MM.1S (cell line): ENCODE results near the gene ADRA2B.

ENCODE experiments used
- DNase-seq: peaks from one replicate; pipeline ENCODE4 v3.0.0-alpha.2; 2015
- H2AFZ ChIP-seq: fragments of 300-600 bp; sonication (generic); 2 replicates; pipeline ENCODE4 v1.6.0; 2016; ENCODE audit warnings: antibody characterized with exemption, low read length
- H3F3A ChIP-seq: fragments of 300-600 bp; sonication (generic); 2 replicates; pipeline ENCODE4 v1.6.1; 2016; ENCODE audit warnings: mild to moderate bottlenecking, antibody characterized with exemption, low read length, moderate library complexity, mixed read lengths; ENCODE audit not compliant: insufficient read depth
- H3K27ac ChIP-seq: fragments of 300-600 bp; sonication (generic); 2 replicates; pipeline ENCODE4 v1.5.1; 2016; ENCODE audit warnings: mild to moderate bottlenecking, low read length
- H3K27me3 ChIP-seq: fragments of 300-600 bp; sonication (generic); replicated peaks from 2 replicates; pipeline ENCODE4 v1.6.0; 2016; ENCODE audit warnings: low read length; ENCODE audit not compliant: insufficient read depth
- H3K36me3 ChIP-seq: fragments of 300-600 bp; sonication (generic); replicated peaks from 2 replicates; pipeline ENCODE4 v1.6.1; 2016; ENCODE audit warnings: mild to moderate bottlenecking, low read length, mixed read lengths; ENCODE audit not compliant: insufficient read depth
- H3K4me1 ChIP-seq: fragments of 300-600 bp; sonication (generic); 2 replicates; pipeline ENCODE4 v1.6.1; 2016; ENCODE audit warnings: low read length, mixed read lengths
- H3K4me2 ChIP-seq: fragments of 300-600 bp; sonication (generic); 2 replicates; pipeline ENCODE4 v1.6.0; 2016; ENCODE audit warnings: low read depth, low read length
- H3K4me3 ChIP-seq: fragments of 300-600 bp; sonication (generic); 2 replicates; pipeline ENCODE4 v1.5.1; 2016; ENCODE audit warnings: low read length, mixed read lengths
- H3K79me2 ChIP-seq: fragments of 300-600 bp; sonication (generic); 2 replicates; pipeline ENCODE4 v1.6.1; 2016; ENCODE audit warnings: mixed run types, low read length, mixed read lengths
- H3K9ac ChIP-seq: fragments of 300-600 bp; sonication (generic); 2 replicates; pipeline ENCODE4 v1.6.1; 2016; ENCODE audit warnings: low read length, mixed read lengths
- H3K9me2 ChIP-seq: fragments of 300-600 bp; sonication (generic); replicated peaks from 2 replicates; pipeline ENCODE4 v1.6.1; 2016; ENCODE audit warnings: mild to moderate bottlenecking, low read length, mixed read lengths; ENCODE audit not compliant: insufficient read depth
- H3K9me3 ChIP-seq: fragments of 300-600 bp; sonication (generic); replicated peaks from 2 replicates; pipeline ENCODE4 v1.6.1; 2016; ENCODE audit warnings: mild to moderate bottlenecking, low read length, mixed read lengths; ENCODE audit not compliant: insufficient read depth
- H4K20me1 ChIP-seq: fragments of 300-600 bp; sonication (generic); 2 replicates; pipeline ENCODE4 v1.6.1; 2016; ENCODE audit warnings: mild to moderate bottlenecking, low read length, moderate library complexity, mixed read lengths; ENCODE audit not compliant: insufficient read depth
- CTCF ChIP-seq: fragments of 300-600 bp; sonication (generic); IDR thresholded peaks from 2 replicates; pipeline ENCODE4 v1.5.1; 2016; ENCODE audit warnings: antibody characterized with exemption, low read length, mixed read lengths
- EZH2 ChIP-seq: fragments of 300-600 bp; sonication (generic); optimal IDR thresholded peaks from 2 replicates; pipeline ENCODE3; 2017; ENCODE audit warnings: low read depth, mild to moderate bottlenecking, antibody characterized with exemption, low read length, mixed read lengths
- EZH2phosphoT487 ChIP-seq: fragments of 300-600 bp; sonication (generic); IDR thresholded peaks from 2 replicates; pipeline ENCODE4 v1.6.1; 2018; ENCODE audit warnings: antibody characterized with exemption, low read length

ADRA2B gene

DNA sequence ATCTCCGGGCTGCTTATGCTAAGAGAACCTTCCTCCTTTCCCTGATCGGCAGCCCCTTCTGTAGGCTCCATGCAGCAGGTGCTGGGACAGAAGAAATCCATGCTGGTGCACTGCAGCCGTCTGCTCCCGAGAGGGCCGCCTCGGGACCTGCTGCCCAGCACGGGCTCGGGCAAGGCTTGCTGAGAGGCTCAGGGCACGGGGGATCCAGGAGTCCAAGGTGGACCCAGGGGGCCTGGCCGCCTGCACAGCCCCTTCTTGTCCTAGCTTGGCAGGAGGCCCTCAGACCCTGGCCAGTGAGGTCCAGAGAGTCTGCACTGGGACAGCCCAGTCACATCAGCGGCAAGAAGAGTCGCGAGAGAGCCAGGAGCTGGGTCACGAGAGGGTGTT, 42.2 kb upstream of the ADRA2B start:
- Histone ChIP-seq H4K20me1 (no peaks in the 10 kb centered on the region), H3K9me2 (no peaks in the 10 kb centered on the region), H3K4me1 (no peaks in the 10 kb centered on the region), H2AFZ (no peak overlapping the region), H3K9me3 (no peaks in the 10 kb centered on the region), H3K27ac (no peak overlapping the region), H3K9ac (no peak overlapping the region), H3K79me2 (no peaks in the 10 kb centered on the region), H3K27me3 (no peaks in the 10 kb centered on the region), H3K36me3 (no peaks in the 10 kb centered on the region), H3K4me3 (no peak overlapping the region), H3F3A (no peaks in the 10 kb centered on the region), H3K4me2 (no peak overlapping the region)
- DNase-seq: no peak
- TF ChIP-seq CTCF: no peak
- no peak for TF ChIP-seq EZH2phosphoT487
- no peak for TF ChIP-seq EZH2

DNA sequence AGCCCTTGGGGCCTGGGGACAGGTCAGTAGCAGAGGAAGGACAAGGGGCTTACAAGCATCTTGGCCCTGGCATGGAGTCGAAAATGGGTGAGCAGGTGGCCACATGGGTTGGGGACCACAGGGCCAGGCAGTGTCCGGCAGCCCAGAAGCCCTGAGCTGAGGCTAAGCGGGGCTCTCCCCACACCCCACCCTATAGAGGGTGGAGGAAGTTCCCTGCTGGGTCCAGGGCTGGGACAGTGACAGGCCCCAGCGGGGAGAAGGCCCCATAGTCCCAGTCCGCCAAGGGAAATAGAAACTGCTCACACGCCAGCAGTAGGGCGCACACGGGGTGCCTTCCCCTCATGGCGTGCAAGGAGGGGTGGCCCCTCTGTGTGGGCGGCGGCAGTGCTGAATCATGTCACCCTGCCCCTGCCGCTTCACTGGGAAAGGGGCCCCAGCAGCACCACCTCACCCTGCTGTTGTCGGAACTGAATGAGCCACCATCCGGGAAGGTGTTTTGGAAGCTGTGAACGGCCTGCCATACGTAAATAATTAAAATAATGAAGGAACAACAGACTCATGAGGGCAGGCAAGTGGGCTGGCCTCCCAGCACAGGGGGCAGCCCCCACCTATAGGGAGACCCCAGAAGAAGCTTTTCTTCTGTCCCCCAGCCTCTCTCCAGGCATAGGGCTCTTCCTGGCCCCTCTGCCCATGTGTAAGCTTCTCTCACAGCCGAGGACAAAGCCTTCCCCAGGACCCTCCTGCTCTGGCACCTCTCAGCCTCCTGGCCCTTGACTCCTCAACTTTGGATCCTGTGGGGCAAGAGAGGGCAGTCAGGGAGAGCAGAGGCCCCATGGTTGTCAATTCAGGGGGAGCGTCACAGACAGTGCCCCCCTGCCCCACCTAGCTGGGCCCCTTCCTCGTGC, 41.5 kb upstream of the ADRA2B start:
- Histone ChIP-seq H3F3A (no peaks in the 10 kb centered on the region), H3K9ac (no peak overlapping the region), H3K4me2 (no peak overlapping the region), H3K4me1 (no peaks in the 10 kb centered on the region), H3K27ac (no peak overlapping the region), H4K20me1 (no peaks in the 10 kb centered on the region), H3K36me3 (no peaks in the 10 kb centered on the region), H3K79me2 (no peaks in the 10 kb centered on the region), H3K9me3 (no peaks in the 10 kb centered on the region), H3K4me3 (no peak overlapping the region), H3K27me3 (no peaks in the 10 kb centered on the region), H3K9me2 (no peaks in the 10 kb centered on the region), H2AFZ (no peak overlapping the region)
- no peak for DNase-seq
- TF ChIP-seq EZH2 (no peak), CTCF (no peak), EZH2phosphoT487 (no peak)

DNA sequence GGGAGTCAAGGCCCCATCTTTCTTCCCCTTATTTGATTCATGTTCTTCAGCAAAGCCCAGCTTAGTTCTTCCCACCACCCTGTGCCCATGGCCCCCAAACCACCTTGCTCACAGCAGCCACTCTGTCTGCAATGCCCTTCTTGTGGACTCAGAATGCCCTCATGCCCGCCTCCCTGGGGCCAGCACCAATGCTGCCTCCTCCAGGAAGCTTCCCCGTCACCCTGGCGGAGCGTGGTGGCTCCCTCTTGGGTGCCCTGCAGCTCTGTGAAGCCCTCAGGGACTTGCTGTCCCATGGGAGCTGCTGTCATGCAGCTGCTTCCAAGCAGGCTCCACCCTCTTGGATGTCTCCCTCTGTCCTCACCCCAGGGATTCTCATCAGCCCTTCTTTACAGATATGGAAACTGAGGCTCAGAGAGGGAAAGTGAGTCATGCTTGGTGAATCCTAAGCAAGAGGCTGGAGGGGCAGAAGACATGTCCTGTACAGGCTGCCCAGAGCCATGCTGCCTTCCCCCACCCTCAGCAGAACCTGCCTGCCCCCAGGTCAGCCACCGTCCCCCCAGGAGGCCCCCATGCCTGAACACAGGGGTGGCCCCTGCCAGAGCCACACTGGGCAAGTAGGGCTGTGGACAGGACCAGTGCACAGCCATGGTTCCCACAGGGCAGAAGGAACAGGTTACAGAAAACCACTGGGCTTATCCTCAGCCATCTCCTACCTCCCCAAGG, 40.7 kb upstream of the ADRA2B start:
- no peaks in the 10 kb centered on the region for H3K4me1 ChIP-seq
- H3F3A ChIP-seq: no peaks in the 10 kb centered on the region
- H3K4me2 ChIP-seq: no peak overlapping the region
- H3K9me3 ChIP-seq: no peaks in the 10 kb centered on the region
- no peaks in the 10 kb centered on the region for H3K36me3 ChIP-seq
- H3K9me2 ChIP-seq: no peaks in the 10 kb centered on the region
- no peaks in the 10 kb centered on the region for H3K79me2 ChIP-seq
- H3K9ac ChIP-seq: no peak overlapping the region
- no peaks in the 10 kb centered on the region for H3K27me3 ChIP-seq
- no peaks in the 10 kb centered on the region for H4K20me1 ChIP-seq
- no peak overlapping the region for H3K4me3 ChIP-seq
- no peak for TF ChIP-seq EZH2phosphoT487
- TF ChIP-seq EZH2: no peak
- no peak for TF ChIP-seq CTCF
- DNase-seq: no peak
- no peak overlapping the region for H3K27ac ChIP-seq
- no peak overlapping the region for H2AFZ ChIP-seq
